ENCODE data around the gene GALNT15. TPM values are rescaled to one million over a fixed set of nuclear protein-coding genes. Genes with fewer than 3 reads are reported as not detected.

Gene GALNT15
- polyA plus RNA-seq, 1 of the 3 experiments (the other 2 are of a cell fraction), result 4.7 TPM

- Histone ChIP-seq H4K20me1 (ENCODE audit: insufficient read depth) (no peaks in the 10 kb centered on the region), H3K36me3 (replicated peaks in 1 of 2; ENCODE audit: control insufficient read depth in 1 of 2, insufficient read depth in 2 of 2, low read length in 1 of 2) (no peaks in the 10 kb centered on the region), H3K4me3 (ENCODE audit: low read depth in 2 of 2, low read length in 1 of 2) (no peak overlapping the region), H3K79me2 (ENCODE audit: insufficient read depth) (no peaks in the 10 kb centered on the region), H3K4me2 (no peak overlapping the region), H3K27ac (ENCODE audit: low read depth in 2 of 2, low read length in 1 of 2) (no peak overlapping the region), H3K9ac (no peak overlapping the region), H3K27me3 (ENCODE audit: insufficient read depth) (no peaks in the 10 kb centered on the region), H3K9me2 (no peaks in the 10 kb centered on the region), H2AFZ (ENCODE audit: low read depth) (no peak overlapping the region), H3K9me3 (no peaks in the 10 kb centered on the region), H3K4me1 (ENCODE audit: control insufficient read depth in 1 of 2, insufficient read depth in 2 of 2, low read depth in 1 of 2, low read length in 1 of 2) (peaks cover 3 to 6% of the 10 kb centered on the region in 2 experiments; a peak in 2 of 4 replicates), H3F3A (replicated peaks; ENCODE audit: insufficient read depth) (no peaks in the 10 kb centered on the region)
- 88% methylated on average over 4 of the region's 4 CpGs for WGBS (ENCODE audit: low lambda C conversion rate)
- no peak for DNase-seq
- ChIA-PET CTCF (interaction anchor here (0.8 kb wide), 1 partner anchor 187 kb away, joined by 3 read pairs; no protein-coding TSS in a partner anchor), POLR2A (no interaction called here)
- TF ChIP-seq NRF1 (IDR thresholded peaks at IDR 0.05; ENCODE audit: low read depth, low read length) (no peak), ELF1 (IDR thresholded peaks at IDR 0.05) (no peak), SMC3 (IDR thresholded peaks at IDR 0.05; ENCODE audit: low read depth, low read length) (no peak), FOSL2 (IDR thresholded peaks at IDR 0.05; ENCODE audit: borderline replicate concordance, low read depth) (no peak), GABPA (IDR thresholded peaks at IDR 0.05; ENCODE audit: low read depth) (no peak), MEF2A (IDR thresholded peaks at IDR 0.05; ENCODE audit: borderline replicate concordance, low read depth) (no peak), JUND (IDR thresholded peaks at IDR 0.05) (no peak), ZBTB33 (IDR thresholded peaks at IDR 0.05; ENCODE audit: borderline replicate concordance, low read depth) (no peak), REST (IDR thresholded peaks at IDR 0.05; ENCODE audit: low read depth, low read length) (no peak), RFX5 (IDR thresholded peaks at IDR 0.05; ENCODE audit: low read length) (no peak), EP300 (IDR thresholded peaks at IDR 0.05; ENCODE audit: borderline replicate concordance in 1 of 2, low read depth in 1 of 2, low read length in 1 of 2) (no peak), MAX (IDR thresholded peaks at IDR 0.05; ENCODE audit: low read depth) (no peak), EZH2phosphoT487 (IDR thresholded peaks at IDR 0.05; ENCODE audit: borderline replicate concordance, low read depth) (no peak), SIN3A (IDR thresholded peaks at IDR 0.05; ENCODE audit: borderline replicate concordance, low read depth, low read length) (no peak), POLR2AphosphoS5 (IDR thresholded peaks at IDR 0.05; ENCODE audit: low read depth, low read length) (no peak), RCOR1 (IDR thresholded peaks at IDR 0.05; ENCODE audit: low read length) (no peak), TCF12 (IDR thresholded peaks at IDR 0.05) (no peak), CHD2 (IDR thresholded peaks at IDR 0.05; ENCODE audit: low read length, partially characterized antibody) (no peak)
Observed at GRCh38 chr3:16236030-16236639, 61.7 kb downstream of the GALNT15 start.
